Uterus (tissue), 2 donors: ENCODE results near the gene ZNF880.

Experiments used
- POLR2A ChIP-seq, 2 donors: fragments of 450-650 bp; IDR thresholded peaks; one replicate each; pipeline ENCODE4 v1.6.1; 2016; ENCODE audit warnings: antibody characterized with exemption in 2 of 2, mild to moderate bottlenecking in 1 of 2, moderate library complexity in 1 of 2
- TF ChIP-seq, protein P1 (sequence below), 4 experiments: fragments of 200-600 bp in 2 of 4; fragments of 450-650 bp in 2 of 4; sonication (generic) in 2 of 4; IDR thresholded peaks; one replicate each; pipeline ENCODE4 v1.5.1; 2016 to 2019; ENCODE audit warnings: antibody characterized with exemption in 4 of 4, mild to moderate bottlenecking in 2 of 4, moderate library complexity in 1 of 4

GRCh38 chr19:52345162-52345561, 24.6 kb upstream of the ZNF880 start:
- TF ChIP-seq, protein P1, sequence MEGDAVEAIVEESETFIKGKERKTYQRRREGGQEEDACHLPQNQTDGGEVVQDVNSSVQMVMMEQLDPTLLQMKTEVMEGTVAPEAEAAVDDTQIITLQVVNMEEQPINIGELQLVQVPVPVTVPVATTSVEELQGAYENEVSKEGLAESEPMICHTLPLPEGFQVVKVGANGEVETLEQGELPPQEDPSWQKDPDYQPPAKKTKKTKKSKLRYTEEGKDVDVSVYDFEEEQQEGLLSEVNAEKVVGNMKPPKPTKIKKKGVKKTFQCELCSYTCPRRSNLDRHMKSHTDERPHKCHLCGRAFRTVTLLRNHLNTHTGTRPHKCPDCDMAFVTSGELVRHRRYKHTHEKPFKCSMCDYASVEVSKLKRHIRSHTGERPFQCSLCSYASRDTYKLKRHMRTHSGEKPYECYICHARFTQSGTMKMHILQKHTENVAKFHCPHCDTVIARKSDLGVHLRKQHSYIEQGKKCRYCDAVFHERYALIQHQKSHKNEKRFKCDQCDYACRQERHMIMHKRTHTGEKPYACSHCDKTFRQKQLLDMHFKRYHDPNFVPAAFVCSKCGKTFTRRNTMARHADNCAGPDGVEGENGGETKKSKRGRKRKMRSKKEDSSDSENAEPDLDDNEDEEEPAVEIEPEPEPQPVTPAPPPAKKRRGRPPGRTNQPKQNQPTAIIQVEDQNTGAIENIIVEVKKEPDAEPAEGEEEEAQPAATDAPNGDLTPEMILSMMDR (IDR thresholded peaks at IDR 0.05): no peak
- TF ChIP-seq POLR2A (IDR thresholded peaks at IDR 0.05): no peak
